ENCODE measurements around the gene COX7B2. TPM values are rescaled to one million over a fixed set of nuclear protein-coding genes. Genes with fewer than 3 reads are reported as not detected.

The COX7B2 gene, protein sequence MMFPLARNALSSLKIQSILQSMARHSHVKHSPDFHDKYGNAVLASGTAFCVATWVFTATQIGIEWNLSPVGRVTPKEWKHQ
- total RNA-seq = not detected in 2 replicates

DNA sequence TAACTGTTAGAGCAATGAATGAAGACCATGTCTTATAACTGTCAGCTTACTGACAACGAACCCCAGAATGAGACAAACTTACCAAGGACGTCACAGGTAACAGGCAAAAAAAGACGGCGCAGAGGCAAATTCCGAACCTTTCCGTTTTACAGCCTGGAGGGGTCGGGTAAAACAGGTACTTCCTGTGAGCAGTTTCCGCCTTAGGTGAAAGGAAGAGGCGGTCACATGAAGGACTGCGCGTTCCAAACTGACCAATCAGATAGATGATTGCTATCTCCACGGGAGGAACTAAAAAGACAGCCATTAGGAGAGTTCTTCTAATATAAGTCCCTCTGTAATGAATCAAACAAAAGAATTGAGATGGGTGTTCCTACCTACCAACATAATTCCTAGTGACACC is at the start of gene COX7B2:
Gene COX7B2 (minus strand): TSS at position 168 of the 400 bp plus-strand sequence. CDS start 174,053 bp downstream, outside the sequence.
- DNase-seq (ENCODE audit: low read depth in 2 of 2) = no peak

GRCh38 chr4:46956451-46956850 is 47.4 kb upstream of the COX7B2 start:
- DNase-seq (ENCODE audit: low read depth in 2 of 2) = no peak

DNA sequence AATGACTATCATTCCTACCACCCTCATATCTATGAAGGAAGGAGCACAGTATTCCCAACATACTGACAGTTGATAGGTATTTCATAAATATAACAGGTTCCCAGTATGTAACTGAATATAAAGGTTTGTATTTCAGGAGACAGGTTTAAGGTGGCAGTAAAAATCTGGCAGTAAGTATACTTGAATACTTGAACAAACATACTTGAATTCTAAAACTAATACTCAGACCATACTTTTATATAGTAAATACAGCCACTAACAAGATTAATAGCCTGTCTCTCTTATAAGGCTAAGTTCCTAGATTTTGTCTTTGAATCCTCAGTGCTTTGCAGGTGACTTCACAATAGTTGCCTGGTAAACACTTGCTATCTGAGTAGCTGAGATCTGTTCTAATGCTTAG is 46.6 kb upstream of the COX7B2 start:
- DNase-seq (ENCODE audit: low read depth in 2 of 2) = no peak

DNA sequence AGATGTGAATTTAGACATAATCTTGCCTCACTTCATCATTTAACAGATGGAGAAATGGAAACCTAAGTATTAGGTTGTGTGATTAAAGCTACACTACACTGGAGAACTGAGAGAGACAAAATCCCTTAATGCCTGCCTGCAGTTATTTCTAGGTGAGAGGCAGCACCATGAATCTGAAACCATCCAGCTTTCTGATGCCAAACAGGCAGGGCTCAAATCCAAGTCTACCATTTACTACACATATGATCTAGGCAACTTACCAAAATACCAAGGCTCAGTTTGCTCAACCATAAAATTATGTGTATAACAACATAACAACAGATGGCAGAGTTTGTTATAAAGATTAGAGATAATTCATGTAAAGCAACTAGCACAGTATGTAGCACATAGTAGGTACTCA is 45.6 kb upstream of the COX7B2 start:
- no peak for DNase-seq (ENCODE audit: low read depth in 2 of 2)

DNA sequence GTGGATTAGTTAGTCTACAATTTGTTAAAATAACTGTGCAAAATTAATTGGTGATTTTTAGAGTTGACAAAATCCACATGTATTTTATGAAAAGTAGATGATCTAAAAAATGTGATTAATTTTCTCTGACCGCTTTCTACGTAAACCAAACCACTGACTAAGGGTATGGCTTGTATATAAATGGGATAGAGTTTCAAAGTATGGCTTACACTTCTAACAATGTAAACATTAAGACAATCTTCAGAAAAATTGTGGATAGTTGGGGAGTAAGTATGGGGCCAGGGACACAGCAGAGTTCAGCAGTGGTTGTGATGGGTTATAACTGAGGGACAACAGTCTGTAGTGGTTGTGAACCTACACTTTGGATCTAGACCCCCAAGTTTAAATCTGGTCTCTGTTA is 44.5 kb upstream of the COX7B2 start:
- no peak for DNase-seq (ENCODE audit: low read depth in 2 of 2)

- DNase-seq (ENCODE audit: low read depth in 2 of 2) = no peak
These were observed 43.4 kb upstream of the COX7B2 start for GRCh38 chr4:46952451-46952850.

DNA sequence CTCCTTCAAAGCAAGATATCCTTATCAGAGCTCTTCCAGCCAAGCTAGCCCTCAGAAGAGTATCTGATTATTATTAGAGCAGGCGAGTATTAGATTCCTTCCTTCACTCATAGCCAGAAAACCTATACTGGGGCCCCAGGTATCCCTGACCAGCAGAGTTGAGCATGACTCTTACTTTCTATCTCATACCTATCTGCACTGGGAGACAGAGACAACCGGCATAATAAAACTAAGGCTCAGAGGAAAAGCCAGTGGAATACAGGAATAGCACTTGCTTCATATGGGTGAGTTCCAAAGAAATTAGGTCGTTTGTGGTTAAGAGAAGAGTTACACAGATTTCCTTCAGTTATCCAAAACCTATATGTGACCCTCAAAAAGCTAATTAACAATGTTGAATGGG is 41.8 kb upstream of the COX7B2 start:
- no peak for DNase-seq (ENCODE audit: low read depth in 2 of 2)

DNA sequence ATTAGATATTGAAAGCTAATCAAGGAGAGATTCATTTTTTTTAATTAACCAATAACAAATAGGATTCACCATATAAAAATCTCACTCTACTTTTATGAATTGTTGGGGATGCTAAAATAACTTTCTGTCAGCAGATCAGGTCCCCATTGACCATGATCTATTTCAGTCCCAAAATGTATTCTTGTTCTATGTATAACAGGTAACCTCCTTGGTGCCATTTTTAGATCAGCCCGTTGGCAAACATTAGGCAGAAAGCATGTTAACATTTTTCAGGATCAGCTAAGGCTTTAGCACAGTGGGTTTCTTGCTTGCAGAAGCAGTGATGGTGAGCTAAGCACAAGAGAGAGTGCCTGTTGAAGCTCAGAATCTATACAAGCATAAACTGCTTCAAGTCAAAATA is 40.8 kb upstream of the COX7B2 start:
- no peak for DNase-seq (ENCODE audit: low read depth in 2 of 2)

- DNase-seq (ENCODE audit: low read depth in 2 of 2) = no peak
These were observed 38.5 kb upstream of the COX7B2 start for GRCh38 chr4:46947541-46947940.

- DNase-seq (ENCODE audit: low read depth in 2 of 2) = peak in 1 of 2 donors; percentile 84
These were observed 38.0 kb upstream of the COX7B2 start for GRCh38 chr4:46946919-46947536.

GRCh38 chr4:46945062-46945461 is 36.0 kb upstream of the COX7B2 start:
- no peak for DNase-seq (ENCODE audit: low read depth in 2 of 2)

GRCh38 chr4:46944345-46944744 is 35.3 kb upstream of the COX7B2 start:
- DNase-seq (ENCODE audit: low read depth in 2 of 2) = no peak

- DNase-seq (ENCODE audit: low read depth in 2 of 2) = peak; percentile 12 to 40
These were observed 28.4 kb upstream of the COX7B2 start for GRCh38 chr4:46937493-46937892.

DNA sequence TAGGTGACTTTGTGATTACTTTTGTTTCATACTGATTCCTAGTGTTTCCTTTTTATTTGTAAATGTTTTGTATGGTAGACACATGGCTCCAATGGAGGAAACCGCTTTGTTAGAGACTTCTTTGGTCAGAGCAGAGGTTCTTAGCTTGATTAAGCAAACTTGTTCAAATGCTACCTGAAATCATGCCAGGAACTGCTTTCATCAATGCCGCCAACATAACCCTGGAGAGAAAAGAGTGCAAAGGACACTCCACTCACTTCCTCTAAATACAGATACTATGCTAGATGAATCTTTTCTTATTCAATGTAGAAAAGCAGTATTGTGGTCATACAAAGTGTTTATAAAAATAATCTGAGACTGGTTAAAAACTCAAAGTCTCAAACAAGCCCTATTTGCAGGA is 25.7 kb upstream of the COX7B2 start:
- DNase-seq (ENCODE audit: low read depth in 2 of 2) = no peak

GRCh38 chr4:46933686-46934085 is 24.6 kb upstream of the COX7B2 start:
- no peak for DNase-seq (ENCODE audit: low read depth in 2 of 2)

DNA sequence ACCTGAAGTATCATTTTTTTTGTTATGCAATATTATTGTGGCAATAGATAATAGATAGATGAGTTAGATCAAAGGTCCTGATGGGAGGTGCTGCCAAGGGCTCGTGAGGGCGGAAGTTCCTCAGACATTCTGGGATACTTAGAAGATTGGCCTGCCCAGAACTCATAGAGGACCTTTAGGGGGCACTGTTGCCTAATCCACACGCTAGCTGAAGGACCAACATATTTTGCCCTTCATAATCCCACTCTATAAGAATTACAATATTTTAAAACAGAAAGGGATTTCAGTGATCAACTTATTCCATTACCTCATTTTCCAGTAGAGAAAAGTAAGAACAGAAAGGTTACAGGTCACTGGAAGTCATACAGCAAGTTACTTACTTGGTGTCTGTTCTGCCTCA is 22.9 kb upstream of the COX7B2 start:
- peak; percentile 32 to 59 for DNase-seq (ENCODE audit: low read depth in 2 of 2)

- no peak for DNase-seq (ENCODE audit: low read depth in 2 of 2)
These were observed 21.8 kb upstream of the COX7B2 start for GRCh38 chr4:46930891-46931290.

DNA sequence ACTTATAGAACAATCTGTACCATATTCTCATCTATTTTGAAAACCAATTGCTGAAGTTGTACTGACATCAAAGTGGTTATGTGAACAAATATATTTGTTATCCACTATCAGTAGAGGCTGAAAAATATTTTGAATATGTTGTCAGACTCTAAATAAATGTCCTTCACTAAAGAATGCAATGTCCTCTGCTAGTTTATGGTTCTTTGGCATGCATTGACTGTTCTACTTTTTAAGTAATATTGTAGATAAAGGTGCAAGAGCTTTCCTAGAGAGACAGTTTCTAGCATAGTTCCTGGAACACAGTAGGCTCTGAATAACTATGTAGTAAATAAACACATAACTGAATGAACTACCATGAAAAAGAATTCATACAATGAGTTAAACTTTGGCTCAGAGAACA is 18.2 kb upstream of the COX7B2 start:
- no peak for DNase-seq (ENCODE audit: low read depth in 2 of 2)

DNA sequence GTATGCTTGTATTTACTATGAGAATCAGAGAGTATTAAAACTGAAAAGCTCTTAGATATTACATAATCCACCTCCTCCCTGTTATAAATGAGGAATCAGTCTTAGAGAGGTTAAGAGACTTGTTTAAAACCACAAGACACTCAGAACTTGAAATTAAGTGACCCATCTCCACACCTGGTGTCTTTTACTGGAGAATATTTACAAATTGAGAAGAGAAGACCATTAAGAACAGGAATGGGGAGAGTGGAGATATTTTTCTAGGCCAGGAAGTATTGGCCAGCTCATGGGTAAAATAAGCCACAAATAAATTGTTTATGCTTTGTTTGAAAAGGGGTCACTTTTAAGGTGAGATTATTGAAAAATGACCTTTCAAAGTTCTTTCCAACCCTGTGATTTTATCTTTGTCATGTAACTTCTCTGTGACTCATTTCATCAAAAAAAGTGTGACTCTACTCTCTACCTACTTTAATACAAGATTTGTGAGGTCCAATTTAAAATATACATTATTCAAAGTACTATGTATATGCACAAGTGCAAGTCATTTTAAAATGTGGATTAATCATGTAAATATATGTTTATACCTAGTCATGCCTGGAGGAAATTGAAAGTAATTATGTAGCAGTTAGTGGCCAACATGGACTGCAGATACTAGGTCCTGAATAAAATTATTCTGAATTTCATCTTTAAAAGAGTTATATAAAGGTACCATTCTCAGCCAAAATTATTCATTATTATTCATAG is 15.9 kb upstream of the COX7B2 start:
- DNase-seq (ENCODE audit: low read depth in 2 of 2) = no peak

DNA sequence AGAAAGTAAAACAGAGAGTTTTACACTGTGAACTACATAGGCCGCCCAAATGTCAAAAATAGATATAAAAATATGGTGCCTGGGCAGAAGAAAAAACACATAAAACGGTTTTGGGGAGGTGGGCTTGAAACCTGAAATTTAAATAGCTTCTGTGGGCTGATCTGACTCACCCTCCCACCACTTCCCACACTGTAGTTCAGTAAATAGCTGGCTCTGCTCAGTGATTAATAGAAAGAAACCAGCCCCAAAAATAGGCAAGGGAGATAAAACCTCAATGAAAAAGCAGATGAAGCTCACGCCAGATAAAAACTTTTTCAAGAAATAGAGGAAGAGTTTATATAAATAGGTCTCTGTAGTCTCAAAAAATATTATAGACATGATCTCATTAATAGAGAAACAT is 13.2 kb upstream of the COX7B2 start:
- DNase-seq (ENCODE audit: low read depth in 2 of 2) = no peak

DNA sequence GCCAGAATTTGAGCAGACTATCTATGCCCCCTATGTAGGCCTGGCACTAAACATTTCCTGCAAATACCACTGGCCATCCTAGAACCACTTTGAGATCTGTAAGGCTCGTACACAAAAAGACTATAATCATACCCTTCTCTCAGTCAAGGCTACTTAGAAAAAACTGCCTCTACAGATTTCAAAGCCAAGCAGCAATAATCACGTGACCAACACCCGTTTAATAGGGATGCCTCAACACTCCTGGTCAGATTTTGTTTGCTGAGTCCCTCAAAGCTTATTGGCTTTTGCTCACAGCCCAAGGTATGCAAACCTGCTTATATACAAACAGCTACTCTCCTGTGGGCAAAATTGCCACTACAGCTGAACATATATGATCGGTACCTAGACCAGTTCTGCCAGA is 897 bp downstream of the COX7B2 start:
- no peak for DNase-seq (ENCODE audit: low read depth in 2 of 2)

GRCh38 chr4:46900082-46900481 is 9.0 kb downstream of the COX7B2 start:
- DNase-seq (ENCODE audit: low read depth in 2 of 2) = no peak

- DNase-seq (ENCODE audit: low read depth in 2 of 2) = peak in 1 of 2 donors; percentile 29
These were observed 14.2 kb downstream of the COX7B2 start for GRCh38 chr4:46894826-46895225.
